Hepatocyte (in vitro differentiated cells): Measurements from ENCODE around the gene BBS9.

Experiments used
- CTCF ChIP-seq: fragments of 200-600 bp; sonication (generic); IDR thresholded peaks from 2 replicates; pipeline ENCODE4 v1.5.1; 2016; ENCODE audit warnings: antibody characterized with exemption, mild to moderate bottlenecking; ENCODE audit not compliant: poor library complexity
- EZH2phosphoT487 ChIP-seq: fragments of 200-600 bp; sonication (generic); IDR thresholded peaks from one replicate; pipeline ENCODE4 v1.6.1; 2018; ENCODE audit warnings: antibody characterized with exemption, mild to moderate bottlenecking, low read depth, moderate library complexity; ENCODE audit not compliant: unreplicated experiment, severe bottlenecking

DNA sequence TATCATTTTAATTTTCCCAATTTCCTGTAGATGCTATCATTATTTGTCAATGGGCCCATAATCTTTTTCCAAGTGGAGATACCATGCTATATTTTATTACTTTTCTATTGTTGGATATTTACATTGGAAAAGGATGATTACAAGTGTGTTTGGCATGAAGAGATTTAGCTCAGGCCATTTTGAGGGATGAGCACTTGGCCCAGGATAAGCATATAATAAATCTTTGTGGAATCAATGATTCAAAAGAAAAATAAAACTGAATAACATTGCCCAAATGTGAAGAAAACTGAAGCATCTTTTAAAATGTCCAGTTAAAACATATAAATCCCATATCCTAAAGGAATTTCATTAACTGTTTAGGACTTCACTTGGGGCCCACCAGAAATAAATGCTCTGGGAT, 515.1 kb downstream of the BBS9 start:
- TF ChIP-seq CTCF: no peak
- no peak for TF ChIP-seq EZH2phosphoT487
